HG02943 (cell line): ENCODE results near the gene HOXB2.
"Not testable (repeated sequence)": the region's sequence is repeated elsewhere in the genome, so short reads cannot be mapped to it uniquely, and the experiment has no call there.

Source experiments
- ATAC-seq: cut with Tn5 transposase; IDR thresholded peaks from one replicate; pipeline ENCODE4 v1.9.1; 2021; ENCODE audit warnings: mild to moderate bottlenecking, low read depth, moderate library complexity; ENCODE audit not compliant: unreplicated experiment

The HOXB2 gene

GRCh38 chr17:48543854-48544348, 1.0 kb downstream of the HOXB2 start:
- ATAC-seq: no peak

DNA sequence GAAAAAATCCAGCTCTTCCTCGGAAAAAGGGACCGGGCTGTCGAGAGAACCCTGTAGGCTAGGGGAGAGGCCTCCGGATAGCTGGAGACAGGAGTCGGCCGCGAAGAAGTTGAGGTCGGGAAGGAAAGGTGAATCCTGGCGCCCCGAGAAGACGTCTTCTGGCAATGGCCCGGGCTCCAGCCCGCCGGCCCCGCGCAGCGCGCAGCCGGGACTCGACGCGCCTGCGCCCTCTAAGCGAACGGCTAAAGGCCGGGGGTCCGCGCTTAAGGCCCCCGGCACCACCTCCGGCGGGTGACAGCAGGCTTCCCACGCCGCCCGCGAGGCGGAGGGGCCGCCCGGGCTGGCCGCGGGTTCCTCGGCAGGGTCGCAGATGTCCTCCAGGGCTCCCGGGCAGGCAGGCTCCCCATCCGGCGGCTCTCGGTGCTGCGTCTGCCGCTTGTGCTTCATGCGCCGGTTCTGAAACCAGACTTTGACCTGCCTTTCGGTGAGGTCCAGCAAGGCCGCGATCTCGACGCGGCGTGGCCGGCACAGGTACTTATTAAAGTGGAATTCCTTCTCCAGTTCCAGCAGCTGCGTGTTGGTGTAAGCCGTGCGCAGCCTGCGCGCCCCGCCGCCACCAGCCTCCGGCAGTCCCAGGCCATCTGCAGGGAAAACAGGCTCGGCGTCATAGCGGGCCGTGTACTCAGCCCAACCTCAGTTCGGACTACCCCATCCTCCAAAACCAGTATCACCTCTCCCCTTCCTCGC, 1.6 kb downstream of the HOXB2 start:
- no peak for ATAC-seq

- ATAC-seq: no peak
These were observed 2.2 kb downstream of the HOXB2 start for GRCh38 chr17:48542698-48543106.

DNA sequence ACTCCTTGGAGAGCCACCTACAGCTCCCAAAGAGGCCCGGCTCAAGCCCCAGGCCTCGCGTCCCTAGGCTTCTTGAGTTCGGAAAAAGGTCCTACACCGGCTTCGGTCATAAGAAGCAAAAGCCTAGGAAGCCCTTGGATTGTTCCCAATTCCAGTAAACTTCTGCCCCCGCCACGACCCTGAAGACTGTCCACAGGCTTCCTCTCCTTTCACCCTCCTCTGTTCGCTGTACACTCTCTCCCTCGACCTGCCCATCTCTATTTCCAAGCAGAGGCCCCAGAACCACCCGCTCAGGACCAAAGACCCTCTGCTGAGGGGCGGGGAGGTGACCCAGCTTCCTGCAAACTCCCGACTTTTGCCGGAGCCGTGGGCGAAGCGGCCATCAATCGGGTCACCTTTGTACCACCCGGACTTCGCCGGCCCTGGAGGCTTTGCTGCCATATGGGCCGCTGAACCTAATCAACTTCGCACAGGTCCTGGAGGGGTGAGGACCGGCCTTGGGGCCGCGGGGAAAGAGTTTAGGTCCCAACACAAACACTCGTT, 2.7 kb downstream of the HOXB2 start:
- no peak for ATAC-seq

GRCh38 chr17:48541577-48542113, 3.3 kb downstream of the HOXB2 start:
- ATAC-seq: no peak

GRCh38 chr17:48541036-48541576, 3.8 kb downstream of the HOXB2 start:
- no peak for ATAC-seq

- no peak for ATAC-seq
These were observed 4.7 kb downstream of the HOXB2 start for GRCh38 chr17:48540213-48540612.

GRCh38 chr17:48539177-48539576, 5.7 kb downstream of the HOXB2 start:
- ATAC-seq: no peak

- no peak for ATAC-seq
These were observed 7.6 kb downstream of the HOXB2 start for GRCh38 chr17:48537316-48537715.

GRCh38 chr17:48535793-48536559, 8.9 kb downstream of the HOXB2 start:
- not testable (repeated sequence) for ATAC-seq

DNA sequence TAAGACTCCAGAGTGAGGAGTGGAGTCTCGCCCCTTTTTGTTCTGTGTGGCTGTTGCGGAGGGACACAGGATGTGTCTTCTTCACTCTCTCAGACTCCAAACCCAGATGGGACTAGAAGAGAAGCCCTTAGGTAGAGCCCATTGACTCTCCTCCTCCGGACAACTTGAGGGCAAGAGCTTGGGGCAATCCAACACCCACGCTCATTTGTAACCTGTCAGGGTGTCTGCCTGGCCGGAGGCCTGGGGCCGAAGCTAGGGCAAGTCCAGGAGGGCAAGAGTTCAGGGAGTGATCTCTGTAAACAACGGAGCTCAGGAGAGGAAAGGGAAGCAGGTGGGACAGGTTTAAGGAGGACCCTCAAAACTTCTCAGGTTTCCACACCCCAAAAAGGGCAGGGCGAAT, 12.6 kb downstream of the HOXB2 start:
- no peak for ATAC-seq

GRCh38 chr17:48530887-48531272, 14.0 kb downstream of the HOXB2 start, which contains the start of gene HOXB1:
Gene HOXB1 (minus strand): TSS chr17:48531011. CDS start chr17:48530904, 107 bp downstream.
- ATAC-seq: no peak

DNA sequence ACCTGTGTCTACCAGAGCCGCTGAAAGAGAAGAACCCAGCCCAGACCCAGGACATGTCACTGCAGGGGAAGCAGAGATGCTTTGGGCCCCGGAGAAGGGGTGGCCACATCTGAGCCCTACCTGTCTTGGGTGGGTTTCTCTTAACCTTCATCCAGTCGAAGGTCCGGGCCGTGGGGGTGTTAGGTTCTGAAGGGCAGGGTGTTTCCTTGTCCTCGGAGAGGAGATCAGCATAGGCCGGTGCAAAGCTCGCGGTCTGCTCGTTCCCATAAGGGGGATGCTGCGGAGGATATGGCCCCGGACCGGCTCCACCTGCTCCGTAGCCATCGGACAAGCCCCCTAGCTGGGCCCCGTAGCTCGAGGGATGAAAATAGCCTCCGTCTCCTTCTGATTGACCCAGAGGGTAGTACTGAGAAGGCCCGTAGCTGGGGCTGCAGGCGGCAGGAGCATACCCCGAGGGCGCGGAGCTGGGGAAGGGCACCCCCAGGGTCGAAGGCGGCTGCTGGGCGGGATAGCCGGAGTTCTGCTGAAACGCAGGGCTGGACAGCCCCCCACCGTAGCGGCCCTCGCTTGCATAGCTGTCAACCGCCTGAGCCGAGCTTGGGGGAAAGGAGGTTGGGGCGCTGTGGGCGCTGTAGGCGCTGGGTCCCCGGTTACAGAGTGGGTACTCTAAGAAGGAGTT, 14.6 kb downstream of the HOXB2 start:
- ATAC-seq: no peak

DNA sequence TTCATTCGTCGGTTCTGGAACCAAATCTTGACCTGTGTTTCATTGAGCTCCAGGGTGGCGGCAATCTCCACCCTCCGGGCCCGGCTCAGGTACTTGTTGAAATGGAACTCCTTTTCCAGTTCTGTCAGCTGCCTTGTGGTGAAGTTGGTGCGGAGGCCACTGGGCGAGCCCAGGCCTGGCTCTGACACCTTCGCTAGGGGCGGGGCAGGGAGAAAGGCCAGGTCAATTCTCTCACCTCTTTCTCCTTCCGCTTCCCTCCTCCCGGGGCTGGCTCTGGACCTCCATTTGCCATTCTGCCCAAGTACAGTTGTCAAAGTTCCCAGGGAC, 15.3 kb downstream of the HOXB2 start:
- ATAC-seq: no peak

DNA sequence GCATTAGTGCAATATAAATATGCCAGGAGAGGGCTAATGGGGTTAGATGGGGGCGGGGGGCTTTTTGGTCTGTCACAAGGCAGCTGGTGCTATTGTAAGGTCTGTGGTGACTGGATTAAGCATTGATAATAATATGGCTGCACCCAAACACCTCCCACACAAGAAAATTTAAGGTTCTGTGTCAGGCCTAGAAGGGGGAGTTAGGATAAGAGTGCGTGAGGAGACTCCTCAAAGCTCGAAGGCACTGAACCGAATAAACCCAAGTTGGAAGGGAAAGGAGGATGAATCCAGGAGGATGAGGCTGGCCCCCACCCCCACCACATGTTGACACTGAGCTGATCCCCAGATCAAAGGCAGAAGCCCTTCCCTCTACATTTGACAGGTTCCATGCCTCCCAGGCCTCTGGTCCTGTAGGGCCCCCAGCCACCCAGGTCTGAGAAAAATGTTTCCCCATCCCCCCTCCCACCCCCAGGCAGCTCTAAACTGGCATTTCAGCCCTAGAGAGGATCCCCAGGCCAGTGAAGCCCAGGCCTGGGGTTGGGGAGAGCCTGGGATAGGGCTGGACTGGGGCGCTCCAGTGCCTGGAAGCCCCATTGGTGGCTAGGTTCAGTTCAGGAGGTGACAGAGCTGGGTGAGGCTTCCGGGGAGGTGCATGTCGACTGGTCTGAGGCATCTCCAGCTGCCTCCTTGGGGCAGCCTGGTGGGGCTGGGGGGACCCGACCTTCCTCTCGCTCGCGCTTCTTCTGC, 15.8 kb downstream of the HOXB2 start:
- ATAC-seq: no peak

- no peak for ATAC-seq
These were observed 16.6 kb downstream of the HOXB2 start for GRCh38 chr17:48528153-48528935.

DNA sequence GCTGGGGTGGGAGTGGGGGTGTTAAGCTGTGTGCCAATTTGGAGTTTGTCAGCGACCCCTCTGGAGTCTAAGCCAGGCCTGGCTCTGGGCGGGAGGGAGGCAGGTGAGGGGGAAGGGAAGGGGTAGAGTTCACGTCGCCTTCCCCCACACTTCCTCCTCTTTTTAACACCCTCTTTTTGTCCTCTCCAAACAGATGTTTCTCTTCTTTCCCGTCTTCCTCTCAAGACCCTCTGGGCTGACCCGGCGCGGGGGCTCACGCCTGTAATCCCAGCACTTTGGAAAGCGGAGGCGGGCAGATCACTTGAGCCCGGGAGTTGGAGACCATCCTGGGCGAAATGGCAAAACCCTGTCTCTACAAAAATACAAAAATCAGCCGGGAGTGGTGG, 17.4 kb downstream of the HOXB2 start:
- ATAC-seq: no peak

- ATAC-seq: no peak
These were observed 18.0 kb downstream of the HOXB2 start for GRCh38 chr17:48526608-48527546.
